Glutamatergic neuron (in vitro differentiated cells): ENCODE data around the gene HRH3. TPM values are rescaled to one million over a fixed set of nuclear protein-coding genes. Genes with fewer than 3 reads are reported as not detected.

Experiments
- DNase-seq: peaks from one replicate; pipeline ENCODE4 v3.0.0; 2022
- H3K27ac Mint-ChIP-seq: one replicate; pipeline ENCODE4 v1.8.0; 2020; ENCODE audit warnings: mild to moderate bottlenecking, mixed read lengths, inconsistent platforms; ENCODE audit not compliant: unreplicated experiment
- H3K27me3 Mint-ChIP-seq: one replicate; pipeline ENCODE4 v1.8.0; 2020; ENCODE audit warnings: mild to moderate bottlenecking, moderate library complexity, mixed read lengths, inconsistent platforms; ENCODE audit not compliant: unreplicated experiment
- H3K36me3 Mint-ChIP-seq: one replicate; pipeline ENCODE4 v1.8.0; 2020; ENCODE audit warnings: mild to moderate bottlenecking, mixed read lengths, inconsistent platforms; ENCODE audit not compliant: unreplicated experiment
- H3K4me1 Mint-ChIP-seq: one replicate; pipeline ENCODE4 v1.8.0; 2020; ENCODE audit warnings: mild to moderate bottlenecking, low read depth, mixed read lengths, inconsistent platforms; ENCODE audit not compliant: unreplicated experiment
- H3K4me3 Mint-ChIP-seq: one replicate; pipeline ENCODE4 v1.8.0; 2020; ENCODE audit warnings: mild to moderate bottlenecking, mixed read lengths, inconsistent platforms; ENCODE audit not compliant: unreplicated experiment
- H3K9me3 Mint-ChIP-seq: one replicate; pipeline ENCODE4 v1.8.0; 2020; ENCODE audit warnings: mild to moderate bottlenecking, moderate library complexity, mixed read lengths, inconsistent platforms; ENCODE audit not compliant: unreplicated experiment
- total RNA-seq: library from RNA; stranded (reverse); fragmentation: NEBNext Ultra II Directional; extraction: Animal tissue kit (Norgen Biotek cat#: 25700); gene quantifications from one replicate; pipeline ENCODE4 v1.2.1, GENCODE V29; 2021; ENCODE audit not compliant: unreplicated experiment
- TF ChIP-seq, protein P1 (sequence below): fragments of 200-600 bp; sonication (generic); IDR thresholded peaks from one replicate; pipeline ENCODE4 v1.5.0; 2021; ENCODE audit not compliant: partially characterized antibody, unreplicated experiment

The HRH3 gene
- total RNA-seq, 1 donor from 2014 or later = 13.7 TPM

DNA sequence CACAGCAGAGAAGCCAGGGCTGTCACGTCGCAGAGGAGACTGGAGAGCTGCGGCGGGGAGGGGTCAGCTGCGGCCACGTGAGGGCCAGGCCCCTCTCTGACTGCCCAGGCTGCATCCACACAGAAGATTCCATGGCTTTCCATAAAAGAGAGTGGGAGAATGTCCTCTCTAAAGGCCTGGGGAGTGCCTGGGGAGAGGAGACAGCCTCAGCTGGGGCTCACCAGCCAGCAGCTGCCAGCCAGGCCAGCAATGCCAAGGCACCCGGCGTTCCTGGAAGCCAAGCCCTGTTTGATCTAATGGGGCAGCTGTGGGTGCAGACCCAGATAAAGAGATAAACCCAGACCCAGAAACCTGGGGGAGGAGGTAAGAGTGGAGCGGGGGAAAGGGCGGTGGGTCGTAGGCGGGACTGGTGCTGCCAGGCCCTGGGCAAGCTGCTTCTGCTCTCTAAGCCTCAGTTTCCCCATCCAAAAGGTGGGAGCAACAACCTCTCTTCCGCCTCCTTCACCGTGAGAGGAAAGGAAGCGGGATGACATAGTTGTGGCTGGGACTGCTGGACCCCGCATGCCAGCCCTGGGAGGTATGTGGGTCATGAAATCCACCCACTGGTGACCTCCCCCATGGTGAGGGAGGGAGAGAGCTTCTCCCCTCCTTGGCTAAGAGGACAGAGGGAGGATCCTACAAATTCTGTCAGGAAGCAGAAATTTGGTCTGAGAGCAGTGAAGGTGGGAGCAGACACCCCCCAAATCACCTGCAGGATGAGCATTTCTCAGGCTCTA, 15.1 kb upstream of the HRH3 start:
- DNase-seq = no peak
- peak overlapping the region; percentile 38 for H3K27ac Mint-ChIP-seq
- no peaks in the 10 kb centered on the region for H3K36me3 Mint-ChIP-seq

GRCh38 chr20:62234339-62234738, 14.3 kb upstream of the HRH3 start:
- H3K36me3 Mint-ChIP-seq = no peaks in the 10 kb centered on the region
- DNase-seq = no peak
- H3K27me3 Mint-ChIP-seq = peaks cover 4% of the 10 kb centered on the region
- peak overlapping the region; percentile 38 for H3K27ac Mint-ChIP-seq
- no peaks in the 10 kb centered on the region for H3K9me3 Mint-ChIP-seq
- TF ChIP-seq, protein P1, sequence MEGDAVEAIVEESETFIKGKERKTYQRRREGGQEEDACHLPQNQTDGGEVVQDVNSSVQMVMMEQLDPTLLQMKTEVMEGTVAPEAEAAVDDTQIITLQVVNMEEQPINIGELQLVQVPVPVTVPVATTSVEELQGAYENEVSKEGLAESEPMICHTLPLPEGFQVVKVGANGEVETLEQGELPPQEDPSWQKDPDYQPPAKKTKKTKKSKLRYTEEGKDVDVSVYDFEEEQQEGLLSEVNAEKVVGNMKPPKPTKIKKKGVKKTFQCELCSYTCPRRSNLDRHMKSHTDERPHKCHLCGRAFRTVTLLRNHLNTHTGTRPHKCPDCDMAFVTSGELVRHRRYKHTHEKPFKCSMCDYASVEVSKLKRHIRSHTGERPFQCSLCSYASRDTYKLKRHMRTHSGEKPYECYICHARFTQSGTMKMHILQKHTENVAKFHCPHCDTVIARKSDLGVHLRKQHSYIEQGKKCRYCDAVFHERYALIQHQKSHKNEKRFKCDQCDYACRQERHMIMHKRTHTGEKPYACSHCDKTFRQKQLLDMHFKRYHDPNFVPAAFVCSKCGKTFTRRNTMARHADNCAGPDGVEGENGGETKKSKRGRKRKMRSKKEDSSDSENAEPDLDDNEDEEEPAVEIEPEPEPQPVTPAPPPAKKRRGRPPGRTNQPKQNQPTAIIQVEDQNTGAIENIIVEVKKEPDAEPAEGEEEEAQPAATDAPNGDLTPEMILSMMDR = no peak
- H3K4me3 Mint-ChIP-seq = no peak overlapping the region
- H3K4me1 Mint-ChIP-seq = peaks cover 3% of the 10 kb centered on the region

More for the DNA sequence above, 15.1 kb upstream of the HRH3 start:
- H3K4me1 Mint-ChIP-seq = peaks cover 3% of the 10 kb centered on the region
- H3K9me3 Mint-ChIP-seq = no peaks in the 10 kb centered on the region
- peaks cover 4% of the 10 kb centered on the region for H3K27me3 Mint-ChIP-seq
- TF ChIP-seq, protein P1 = no peak
- no peak overlapping the region for H3K4me3 Mint-ChIP-seq

GRCh38 chr20:62233684-62234083, 13.6 kb upstream of the HRH3 start:
- no peak for DNase-seq
- TF ChIP-seq, protein P1 = no peak
- Mint-ChIP-seq H3K27ac (no peak overlapping the region), H3K36me3 (no peaks in the 10 kb centered on the region), H3K9me3 (no peaks in the 10 kb centered on the region), H3K27me3 (peaks cover 4% of the 10 kb centered on the region), H3K4me1 (peaks cover 3% of the 10 kb centered on the region), H3K4me3 (no peak overlapping the region)

DNA sequence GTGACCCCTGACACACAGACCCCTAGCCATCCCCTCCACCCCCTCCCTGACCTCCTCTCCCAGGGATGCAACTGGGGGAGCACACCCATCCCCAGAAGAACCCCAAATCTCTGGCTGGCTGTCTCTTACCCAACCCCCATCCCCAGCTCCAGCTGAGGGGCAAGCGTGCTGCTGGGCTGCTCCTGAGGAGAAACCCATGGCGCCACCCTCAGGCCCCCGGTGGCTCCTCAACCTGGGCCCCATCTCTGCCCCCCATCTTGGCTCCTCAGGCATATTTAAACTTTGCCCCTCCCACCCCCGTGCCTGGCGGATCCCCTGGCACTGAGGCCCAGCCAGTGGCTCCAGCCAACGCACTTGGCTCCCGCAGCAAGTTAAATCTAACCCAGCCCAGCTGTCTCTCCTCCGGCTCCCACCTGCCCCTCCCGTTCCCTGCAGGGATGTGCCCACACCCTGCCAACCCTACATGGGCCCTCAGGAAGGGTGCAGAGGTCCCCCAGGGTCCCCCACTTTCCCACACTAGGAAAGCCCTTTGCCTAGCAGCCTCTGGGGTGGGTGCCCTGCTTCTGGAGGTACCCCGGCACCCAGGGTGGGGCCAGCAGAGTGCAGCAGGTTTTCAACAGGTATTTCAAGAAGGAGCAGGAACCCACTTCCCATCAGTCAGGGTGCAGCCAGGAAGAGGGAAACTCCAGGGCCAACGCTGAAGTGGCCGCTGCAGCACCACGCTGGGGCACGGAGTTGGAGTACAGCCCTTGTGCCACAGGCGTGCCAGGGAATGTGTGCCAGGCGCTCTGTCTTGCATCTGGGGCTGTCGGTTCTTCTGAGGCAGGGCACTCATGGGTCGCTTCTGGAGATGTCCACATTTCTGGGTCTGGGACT, 12.9 kb upstream of the HRH3 start:
- H3K4me1 Mint-ChIP-seq = peaks cover 3% of the 10 kb centered on the region
- H3K9me3 Mint-ChIP-seq = no peaks in the 10 kb centered on the region
- H3K27ac Mint-ChIP-seq = no peak overlapping the region
- no peak overlapping the region for H3K4me3 Mint-ChIP-seq
- H3K27me3 Mint-ChIP-seq = peaks cover 4% of the 10 kb centered on the region
- DNase-seq = no peak
- TF ChIP-seq, protein P1 = no peak
- no peaks in the 10 kb centered on the region for H3K36me3 Mint-ChIP-seq
